SK-N-SH treated with all-trans-retinoic acid at 6 μM for 48 hours (cell line): ENCODE results near the gene TBC1D4.

Experiments used
- CSDC2 ChIP-seq: fragments of 250-450 bp; sonication (Bioruptor Pico); IDR thresholded peaks from 2 replicates; pipeline ENCODE4 v1.5.0; 2020; ENCODE audit warnings: mild to moderate bottlenecking, moderate library complexity
- OSR1 ChIP-seq: fragments of 250-450 bp; sonication (Bioruptor Pico); IDR thresholded peaks from 2 replicates; pipeline ENCODE4 v1.8.0; 2022; ENCODE audit warnings: moderate library complexity, mild to moderate bottlenecking, inconsistent platforms
- PATZ1 ChIP-seq: fragments of 250-450 bp; sonication (Bioruptor Pico); IDR thresholded peaks from 2 replicates; pipeline ENCODE4 v1.8.0; 2020; ENCODE audit warnings: mild to moderate bottlenecking, moderate library complexity, borderline replicate concordance
- ZFP30 ChIP-seq: fragments of 450-650 bp; formaldehyde crosslinking; IDR thresholded peaks from 2 replicates; pipeline ENCODE4 v1.5.0; 2022; ENCODE audit warnings: mild to moderate bottlenecking, moderate library complexity
- TF ChIP-seq, protein P1 (sequence below): fragments of 250-450 bp; sonication (Bioruptor Pico); IDR thresholded peaks from 2 replicates; pipeline ENCODE4 v1.5.1; 2021; ENCODE audit warnings: mild to moderate bottlenecking, moderate library complexity

DNA sequence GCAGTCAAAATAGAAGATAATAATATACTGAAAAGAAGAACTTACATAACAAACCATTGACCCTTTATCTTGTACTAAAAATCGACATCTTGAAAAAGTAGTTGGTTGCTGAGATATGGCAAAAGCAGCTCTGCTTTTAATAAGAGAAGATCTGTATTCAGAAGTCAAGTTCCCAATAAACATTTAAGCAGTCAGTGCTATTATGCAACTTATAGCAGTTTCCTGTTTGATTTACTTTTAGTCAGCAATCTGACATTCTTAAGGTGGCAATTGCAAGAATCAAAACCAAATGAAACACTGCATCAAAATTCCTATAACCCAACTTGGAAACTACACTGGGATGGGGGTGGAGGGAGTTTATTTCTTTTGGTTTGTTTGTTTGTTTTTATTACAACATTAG is 165.5 kb downstream of the TBC1D4 start:
- TF ChIP-seq PATZ1 (CRISPR knock-in tag) (no peak), OSR1 (CRISPR knock-in tag) (no peak), ZFP30 (CRISPR knock-in tag) (no peak), CSDC2 (CRISPR knock-in tag) (no peak)
- TF ChIP-seq, protein P1, sequence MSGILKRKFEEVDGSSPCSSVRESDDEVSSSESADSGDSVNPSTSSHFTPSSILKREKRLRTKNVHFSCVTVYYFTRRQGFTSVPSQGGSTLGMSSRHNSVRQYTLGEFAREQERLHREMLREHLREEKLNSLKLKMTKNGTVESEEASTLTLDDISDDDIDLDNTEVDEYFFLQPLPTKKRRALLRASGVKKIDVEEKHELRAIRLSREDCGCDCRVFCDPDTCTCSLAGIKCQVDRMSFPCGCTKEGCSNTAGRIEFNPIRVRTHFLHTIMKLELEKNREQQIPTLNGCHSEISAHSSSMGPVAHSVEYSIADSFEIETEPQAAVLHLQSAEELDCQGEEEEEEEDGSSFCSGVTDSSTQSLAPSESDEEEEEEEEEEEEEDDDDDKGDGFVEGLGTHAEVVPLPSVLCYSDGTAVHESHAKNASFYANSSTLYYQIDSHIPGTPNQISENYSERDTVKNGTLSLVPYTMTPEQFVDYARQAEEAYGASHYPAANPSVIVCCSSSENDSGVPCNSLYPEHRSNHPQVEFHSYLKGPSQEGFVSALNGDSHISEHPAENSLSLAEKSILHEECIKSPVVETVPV, result no peak
